ENCODE measurements around the gene IGFBP1. TPM values are rescaled to one million over a fixed set of nuclear protein-coding genes. Genes with fewer than 3 reads are reported as not detected.
"Not testable (repeated sequence)": the region's sequence is repeated elsewhere in the genome, so short reads cannot be mapped to it uniquely, and the experiment has no call there.

Gene IGFBP1
- 3.0 TPM for total RNA-seq (ENCODE audit: unreplicated experiment)
- long read RNA-seq, partial matches to known transcripts = 4 of 6 reads
- long read RNA-seq, other reads (novel, unspliced or antisense) = 2 of 6 reads

- Mint-ChIP-seq H3K4me1 (ENCODE audit: unreplicated experiment) (peaks cover 48% of the 10 kb centered on the region), H3K27me3 (ENCODE audit: unreplicated experiment) (peaks cover 10% of the 10 kb centered on the region), H3K27ac (ENCODE audit: unreplicated experiment) (peak within 1 kb of the TSS; percentile 90), H3K9me3 (ENCODE audit: unreplicated experiment) (no peaks in the 10 kb centered on the region), H3K4me3 (ENCODE audit: unreplicated experiment) (peak within 1 kb of the TSS; percentile 81), H3K36me3 (ENCODE audit: low read depth, unreplicated experiment) (no peaks in the 10 kb centered on the region)
- DNase-seq (ENCODE audit: low spot score) = peak; percentile 50
- TF ChIP-seq CTCF (IDR thresholded peaks at IDR 0.05; ENCODE audit: unreplicated experiment) = no peak
These were observed at the start of gene IGFBP1 for GRCh38 chr7:45888185-45888992. Gene IGFBP1, plus strand, starts transcription at chr7:45888488. Its CDS starts 165 bp downstream, at chr7:45888653.

- H3K9me3 Mint-ChIP-seq (ENCODE audit: unreplicated experiment); DNase-seq (ENCODE audit: low spot score); H3K27me3 Mint-ChIP-seq (ENCODE audit: unreplicated experiment); H3K4me3 Mint-ChIP-seq (ENCODE audit: unreplicated experiment); H3K4me1 Mint-ChIP-seq (ENCODE audit: unreplicated experiment); H3K27ac Mint-ChIP-seq (ENCODE audit: unreplicated experiment); H3K36me3 Mint-ChIP-seq (ENCODE audit: low read depth, unreplicated experiment): not testable (repeated sequence)
These were observed 49.4 kb upstream of the IGFBP1 start for GRCh38 chr7:45838852-45839251.

GRCh38 chr7:45841926-45842717 lies 46.2 kb upstream of the IGFBP1 start:
- not testable (repeated sequence) for H3K27ac Mint-ChIP-seq (ENCODE audit: unreplicated experiment); H3K36me3 Mint-ChIP-seq (ENCODE audit: low read depth, unreplicated experiment); H3K4me3 Mint-ChIP-seq (ENCODE audit: unreplicated experiment)

GRCh38 chr7:45846536-45846935 lies 41.8 kb upstream of the IGFBP1 start:
- not testable (repeated sequence) for H3K27ac Mint-ChIP-seq (ENCODE audit: unreplicated experiment); DNase-seq (ENCODE audit: low spot score); H3K36me3 Mint-ChIP-seq (ENCODE audit: low read depth, unreplicated experiment); H3K4me3 Mint-ChIP-seq (ENCODE audit: unreplicated experiment); H3K9me3 Mint-ChIP-seq (ENCODE audit: unreplicated experiment); H3K4me1 Mint-ChIP-seq (ENCODE audit: unreplicated experiment); H3K27me3 Mint-ChIP-seq (ENCODE audit: unreplicated experiment)

More at GRCh38 chr7:45841926-45842717, 46.2 kb upstream of the IGFBP1 start:
- H3K27me3 Mint-ChIP-seq (ENCODE audit: unreplicated experiment); DNase-seq (ENCODE audit: low spot score); H3K4me1 Mint-ChIP-seq (ENCODE audit: unreplicated experiment); H3K9me3 Mint-ChIP-seq (ENCODE audit: unreplicated experiment): not testable (repeated sequence)

GRCh38 chr7:45848734-45849133 lies 39.6 kb upstream of the IGFBP1 start:
- not testable (repeated sequence) for H3K4me1 Mint-ChIP-seq (ENCODE audit: unreplicated experiment); DNase-seq (ENCODE audit: low spot score); H3K9me3 Mint-ChIP-seq (ENCODE audit: unreplicated experiment); H3K27me3 Mint-ChIP-seq (ENCODE audit: unreplicated experiment); H3K27ac Mint-ChIP-seq (ENCODE audit: unreplicated experiment); H3K4me3 Mint-ChIP-seq (ENCODE audit: unreplicated experiment); H3K36me3 Mint-ChIP-seq (ENCODE audit: low read depth, unreplicated experiment)

GRCh38 chr7:45852984-45853383 lies 35.3 kb upstream of the IGFBP1 start:
- not testable (repeated sequence) for H3K27me3 Mint-ChIP-seq (ENCODE audit: unreplicated experiment); H3K27ac Mint-ChIP-seq (ENCODE audit: unreplicated experiment); H3K4me1 Mint-ChIP-seq (ENCODE audit: unreplicated experiment); DNase-seq (ENCODE audit: low spot score); H3K9me3 Mint-ChIP-seq (ENCODE audit: unreplicated experiment); H3K36me3 Mint-ChIP-seq (ENCODE audit: low read depth, unreplicated experiment); H3K4me3 Mint-ChIP-seq (ENCODE audit: unreplicated experiment)

GRCh38 chr7:45853491-45853890 lies 34.8 kb upstream of the IGFBP1 start:
- not testable (repeated sequence) for H3K4me1 Mint-ChIP-seq (ENCODE audit: unreplicated experiment); H3K27me3 Mint-ChIP-seq (ENCODE audit: unreplicated experiment); H3K4me3 Mint-ChIP-seq (ENCODE audit: unreplicated experiment); H3K36me3 Mint-ChIP-seq (ENCODE audit: low read depth, unreplicated experiment); H3K9me3 Mint-ChIP-seq (ENCODE audit: unreplicated experiment); DNase-seq (ENCODE audit: low spot score); H3K27ac Mint-ChIP-seq (ENCODE audit: unreplicated experiment)

- H3K4me1 Mint-ChIP-seq (ENCODE audit: unreplicated experiment); H3K27me3 Mint-ChIP-seq (ENCODE audit: unreplicated experiment); H3K9me3 Mint-ChIP-seq (ENCODE audit: unreplicated experiment); H3K27ac Mint-ChIP-seq (ENCODE audit: unreplicated experiment); DNase-seq (ENCODE audit: low spot score); H3K36me3 Mint-ChIP-seq (ENCODE audit: low read depth, unreplicated experiment); H3K4me3 Mint-ChIP-seq (ENCODE audit: unreplicated experiment): not testable (repeated sequence)
These were observed 32.6 kb upstream of the IGFBP1 start for GRCh38 chr7:45855680-45856079.

GRCh38 chr7:45856888-45857287 lies 31.4 kb upstream of the IGFBP1 start:
- not testable (repeated sequence) for H3K4me3 Mint-ChIP-seq (ENCODE audit: unreplicated experiment); H3K4me1 Mint-ChIP-seq (ENCODE audit: unreplicated experiment); H3K27me3 Mint-ChIP-seq (ENCODE audit: unreplicated experiment); DNase-seq (ENCODE audit: low spot score); H3K27ac Mint-ChIP-seq (ENCODE audit: unreplicated experiment); H3K9me3 Mint-ChIP-seq (ENCODE audit: unreplicated experiment); H3K36me3 Mint-ChIP-seq (ENCODE audit: low read depth, unreplicated experiment)

All from endothelial cell (in vitro differentiated cells).